Common myeloid progenitor, CD34-positive (primary cell): ENCODE measurements around the gene PPP6R3.

Source experiments
- CTCF ChIA-PET: fragments of 350-600 bp; sonication (Branson Sonifier 250); formaldehyde crosslinking; loops from one replicate; lab custom pipeline; 2021; ENCODE audit warnings: antibody characterized with exemption; lab: Charles Lee
- POLR2A ChIA-PET: fragments of 350-600 bp; sonication (Branson Sonifier 250); formaldehyde crosslinking; loops from one replicate; lab custom pipeline; 2021; ENCODE audit warnings: antibody characterized with exemption; lab: Charles Lee
- DNase-seq, 3 donors: peaks; one replicate each; pipeline versions ENCODE4 v3.0.0 to v3.0.0-alpha.2; 2013
- H3K27ac ChIP-seq, 2 experiments: 1 replicate in 1 of 2; 2 replicates in 1 of 2; pipeline ENCODE4 v1.7.0; 2013; ENCODE audit warnings: inconsistent platforms in 2 of 2, low read length in 2 of 2, mild to moderate bottlenecking in 2 of 2, low read depth in 1 of 2, moderate library complexity in 1 of 2; ENCODE audit not compliant: severe bottlenecking in 2 of 2, insufficient read depth in 1 of 2, poor library complexity in 1 of 2
- H3K27me3 ChIP-seq, 5 experiments: replicated peaks in 2 of 5; 1 replicate in 3 of 5; 2 replicates in 2 of 5; pipeline versions ENCODE4 v1.6.1 to v1.7.0; 2013; ENCODE audit warnings: low read length in 4 of 5, mild to moderate bottlenecking in 2 of 5, moderate library complexity in 2 of 5, inconsistent platforms in 1 of 5; ENCODE audit not compliant: insufficient read depth in 5 of 5, control insufficient read depth in 4 of 5
- H3K36me3 ChIP-seq, 4 experiments: 1 replicate in 2 of 4; 2 replicates in 2 of 4; pipeline versions ENCODE4 v1.6.1 to v1.7.0; 2013; ENCODE audit warnings: low read length in 3 of 4, control low read depth in 1 of 4, mild to moderate bottlenecking in 1 of 4; ENCODE audit not compliant: control insufficient read depth in 4 of 4, insufficient read depth in 4 of 4
- H3K4me1 ChIP-seq, 4 experiments: 1 replicate in 3 of 4; 2 replicates in 1 of 4; pipeline versions ENCODE4 v1.6.1 to v1.7.1; 2013; ENCODE audit warnings: low read length in 3 of 4, mild to moderate bottlenecking in 3 of 4, control low read depth in 1 of 4, inconsistent platforms in 1 of 4, moderate library complexity in 1 of 4; ENCODE audit not compliant: control insufficient read depth in 4 of 4, insufficient read depth in 4 of 4; ENCODE audit errors: control extremely low read depth in 1 of 4
- H3K4me3 ChIP-seq, 7 experiments: 1 replicate in 4 of 7; 2 replicates in 3 of 7; pipeline versions ENCODE4 v1.5.1 to v1.7.0; 2013; ENCODE audit warnings: mild to moderate bottlenecking in 7 of 7, low read length in 6 of 7, moderate library complexity in 6 of 7, inconsistent platforms in 2 of 7, low read depth in 2 of 7, control low read depth in 1 of 7; ENCODE audit not compliant: insufficient read depth in 4 of 7, control insufficient read depth in 1 of 7; ENCODE audit errors: extremely low read depth in 1 of 7
- H3K9me3 ChIP-seq, 5 experiments: 1 replicate in 4 of 5; 2 replicates in 1 of 5; pipeline versions ENCODE4 v1.6.1 to v1.7.1; 2013; ENCODE audit warnings: low read length in 4 of 5, mild to moderate bottlenecking in 2 of 5, inconsistent platforms in 1 of 5, low read depth in 1 of 5, moderate library complexity in 1 of 5; ENCODE audit not compliant: control insufficient read depth in 4 of 5, insufficient read depth in 2 of 5; ENCODE audit errors: control extremely low read depth in 1 of 5
- WGBS: methylation state at CpG from one replicate; pipeline ENCODE4 v1.1.5; 2013; ENCODE audit not compliant: insufficient coverage; 5-methylcytosine and 5-hydroxymethylcytosine counted together

PPP6R3 gene

GRCh38 chr11:68441466-68442230, 18.9 kb upstream of the PPP6R3 start:
- Histone ChIP-seq H3K27me3 (no peaks in the 10 kb centered on the region), H3K9me3 (no peaks in the 10 kb centered on the region), H3K36me3 (peaks cover 2 to 73% (median 49%) of the 10 kb centered on the region in 4 experiments), H3K27ac (no peak overlapping the region), H3K4me3 (no peak overlapping the region), H3K4me1 (peaks cover 0 to 16% (median 9%) of the 10 kb centered on the region in 4 experiments)
- DNase-seq: no peak
- ChIA-PET CTCF (interaction anchor here (0.5 to 1.3 kb wide), 4 partner anchors 12 to 362 kb away, joined by 3 to 4 read pairs (median 3); no protein-coding TSS in a partner anchor), POLR2A (no interaction called here)
- WGBS: 97% methylated on average over 4 of the region's 6 CpGs

- WGBS: 98% methylated on average over 10 of the region's 10 CpGs
- H3K4me3 ChIP-seq: no peak overlapping the region
- no peaks in the 10 kb centered on the region for H3K27me3 ChIP-seq
- H3K27ac ChIP-seq: no peak overlapping the region
- no peak for DNase-seq
- POLR2A ChIA-PET: no interaction called here
- H3K36me3 ChIP-seq: peaks cover 0 to 65% (median 46%) of the 10 kb centered on the region in 4 experiments
- H3K4me1 ChIP-seq: peaks cover 0 to 8% (median 5%) of the 10 kb centered on the region in 4 experiments
- CTCF ChIA-PET: interaction anchor here (0.5 to 1.3 kb wide), 2 partner anchors 142 to 363 kb away, joined by 3 to 4 read pairs; no protein-coding TSS in a partner anchor
- H3K9me3 ChIP-seq: no peaks in the 10 kb centered on the region
Observed at GRCh38 chr11:68442433-68442832, 18.1 kb upstream of the PPP6R3 start.

- no peaks in the 10 kb centered on the region for H3K9me3 ChIP-seq
- POLR2A ChIA-PET: no interaction called here
- 100% methylated on average over 5 of the region's 6 CpGs for WGBS
- H3K27ac ChIP-seq: no peak overlapping the region
- no peaks in the 10 kb centered on the region for H3K27me3 ChIP-seq
- CTCF ChIA-PET: no interaction called here
- H3K4me3 ChIP-seq: no peak overlapping the region
- H3K36me3 ChIP-seq: peaks cover 4 to 59% (median 40%) of the 10 kb centered on the region in 4 experiments
- DNase-seq: no peak
- H3K4me1 ChIP-seq: peaks cover 0 to 5% (median 2%) of the 10 kb centered on the region in 4 experiments
Observed at GRCh38 chr11:68444566-68444965, 16.0 kb upstream of the PPP6R3 start.

- no peak overlapping the region for H3K27ac ChIP-seq
- ChIA-PET CTCF (no interaction called here), POLR2A (no interaction called here)
- DNase-seq: no peak
- H3K4me1 ChIP-seq: peaks cover 0 to 5% (median 2%) of the 10 kb centered on the region in 4 experiments
- no peak overlapping the region for H3K4me3 ChIP-seq
- 98% methylated on average over 11 of the region's 11 CpGs for WGBS
- no peaks in the 10 kb centered on the region for H3K9me3 ChIP-seq
- H3K27me3 ChIP-seq: no peaks in the 10 kb centered on the region
- H3K36me3 ChIP-seq: peaks cover 4 to 55% (median 36%) of the 10 kb centered on the region in 4 experiments
Observed at GRCh38 chr11:68445531-68446035, 15.0 kb upstream of the PPP6R3 start.

- 90% methylated on average over 11 of the region's 18 CpGs for WGBS
- peaks cover 4 to 51% (median 35%) of the 10 kb centered on the region in 4 experiments for H3K36me3 ChIP-seq
Observed at GRCh38 chr11:68446046-68446725, 14.4 kb upstream of the PPP6R3 start.

GRCh38 chr11:68447015-68447801, 13.3 kb upstream of the PPP6R3 start:
- DNase-seq: peak; percentile 60 to 82 (median 74)
- H3K36me3 ChIP-seq: peaks cover 4 to 41% (median 28%) of the 10 kb centered on the region in 4 experiments
- WGBS: 55% methylated on average over 22 of the region's 25 CpGs
- H3K9me3 ChIP-seq: no peaks in the 10 kb centered on the region
- H3K27ac ChIP-seq: no peak overlapping the region
- H3K4me3 ChIP-seq: no peak overlapping the region
- ChIA-PET POLR2A (no interaction called here), CTCF (interaction anchor here (0.9 to 1.0 kb wide), 5 partner anchors 10 to 103 kb away, joined by 3 to 6 read pairs (median 3); no protein-coding TSS in a partner anchor)
- peaks cover 0 to 3% (median under 1%) of the 10 kb centered on the region in 4 experiments for H3K4me1 ChIP-seq
- H3K27me3 ChIP-seq: no peaks in the 10 kb centered on the region

More at GRCh38 chr11:68446046-68446725, 14.4 kb upstream of the PPP6R3 start:
- POLR2A ChIA-PET: no interaction called here
- H3K4me1 ChIP-seq: peaks cover 0 to 5% (median 2%) of the 10 kb centered on the region in 4 experiments
- H3K27ac ChIP-seq: no peak overlapping the region
- CTCF ChIA-PET: interaction anchor here (0.9 to 1.0 kb wide), 4 partner anchors 11 to 104 kb away, joined by 3 to 6 read pairs (median 4); no protein-coding TSS in a partner anchor
- H3K9me3 ChIP-seq: no peaks in the 10 kb centered on the region
- no peak for DNase-seq
- no peak overlapping the region for H3K4me3 ChIP-seq
- H3K27me3 ChIP-seq: no peaks in the 10 kb centered on the region
